Stimulated activated naive CD8-positive, alpha-beta T cell treated with anti-CD3 and anti-CD28 coated beads, Interleukin-15, Interleukin-2, amounts not matched to agents 100 U/mL and 50 U/mL, for 24 hours (primary cell): ENCODE data around the gene KIF5B.
A peak's percentile ranks its signal among the peaks of the same experiment; 100 is the strongest.
"Not testable (repeated sequence)": the region's sequence is repeated elsewhere in the genome, so short reads cannot be mapped to it uniquely, and the experiment has no call there.

Source experiments
- ATAC-seq: fragments of 150-1000 bp; cut with Tn5 transposase; one replicate; pipeline ENCODE4 v1.10.0; 2021
- DNase-seq: peaks from one replicate; pipeline ENCODE4 v3.0.0; 2021

KIF5B gene

DNA sequence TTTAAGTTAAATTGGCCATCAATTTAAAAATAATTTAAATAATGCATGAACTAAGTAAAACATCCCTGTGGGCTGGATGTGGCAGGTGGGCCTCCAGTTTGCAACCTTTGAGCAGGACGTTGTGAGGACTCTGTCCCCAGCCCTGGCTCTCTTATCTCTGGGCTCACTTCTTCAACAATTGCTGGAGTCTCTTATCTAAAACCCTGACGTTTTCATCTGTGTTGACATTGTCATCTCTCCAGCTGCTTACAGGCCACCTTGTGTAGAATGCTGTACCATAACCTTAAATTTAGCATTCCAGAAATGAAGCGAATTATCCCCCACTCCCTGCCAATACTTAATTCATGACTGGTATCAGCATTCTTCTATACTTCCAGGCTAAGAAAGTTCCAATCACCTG is 3.2 kb upstream of the KIF5B start:
- DNase-seq (no peak), ATAC-seq (no peak)

DNA sequence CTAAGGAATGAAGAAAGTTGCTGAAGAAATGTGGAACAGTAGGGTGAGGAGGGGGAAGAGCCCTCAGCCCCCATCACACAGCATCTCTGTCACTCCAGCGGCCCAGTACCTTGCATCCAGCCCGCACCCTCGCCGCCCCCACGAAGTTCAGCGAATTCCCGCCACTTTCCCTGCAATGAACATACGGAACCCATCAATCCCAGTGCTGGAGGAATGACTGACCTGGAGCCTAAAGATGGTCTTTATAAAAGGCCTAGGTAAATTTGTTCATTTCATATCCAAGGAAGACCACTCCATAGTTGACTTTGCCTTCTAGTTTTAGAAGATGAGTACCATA is 779 bp upstream of the KIF5B start:
- no peak for DNase-seq
- ATAC-seq = no peak

DNA sequence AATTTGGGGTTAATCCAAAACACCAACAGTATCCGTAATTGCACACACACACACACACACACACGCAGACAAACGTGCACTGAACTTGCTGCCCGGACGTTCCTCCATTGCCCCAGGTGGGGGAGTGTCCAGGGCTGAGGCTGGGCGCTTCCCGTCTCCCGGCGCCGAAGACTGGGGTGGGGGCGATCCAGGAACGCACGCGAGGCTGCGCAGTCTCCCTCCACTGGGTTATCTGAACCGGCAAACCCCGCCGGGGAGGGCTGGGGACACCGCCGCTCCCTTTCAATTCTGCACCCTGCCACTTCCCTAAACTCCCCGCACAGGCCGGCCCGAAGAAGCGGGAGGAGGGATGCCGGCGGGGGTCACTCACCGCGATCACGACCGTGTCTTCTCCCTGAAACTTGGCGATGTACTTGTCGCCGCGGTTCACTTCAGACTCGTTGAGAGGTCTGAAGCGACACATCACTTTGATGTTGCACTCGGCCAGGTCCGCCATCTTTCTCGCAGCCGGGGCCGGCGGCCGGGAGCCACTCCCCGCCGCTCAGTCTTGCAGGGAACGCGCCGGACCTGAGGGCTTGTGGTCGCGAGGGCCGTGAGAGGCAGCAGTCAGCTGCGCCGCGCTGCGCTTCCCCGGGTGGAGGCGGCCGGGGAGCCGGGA is 618 bp downstream of the KIF5B start:
- ATAC-seq = peak; percentile 54
- DNase-seq = peak; percentile 67

DNA sequence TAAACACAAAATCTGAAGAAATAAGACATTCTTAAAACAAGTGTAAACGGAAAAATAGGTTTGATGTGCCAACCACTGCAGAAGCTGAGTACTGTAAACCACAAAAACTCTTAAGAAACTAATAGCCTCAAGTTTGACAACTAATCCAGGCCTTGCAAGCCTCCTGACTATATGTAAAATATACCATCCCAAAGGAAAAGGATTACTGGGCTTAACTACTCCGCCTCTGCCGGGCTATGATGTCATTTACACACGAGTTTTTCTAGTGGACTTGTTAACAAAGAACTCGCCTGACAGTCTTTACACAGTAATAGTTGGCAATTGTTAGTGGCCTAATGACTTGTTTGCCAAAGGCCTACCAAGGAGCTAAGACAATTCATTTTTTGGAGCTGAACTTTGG is 2.1 kb downstream of the KIF5B start:
- DNase-seq (no peak), ATAC-seq (no peak)

DNA sequence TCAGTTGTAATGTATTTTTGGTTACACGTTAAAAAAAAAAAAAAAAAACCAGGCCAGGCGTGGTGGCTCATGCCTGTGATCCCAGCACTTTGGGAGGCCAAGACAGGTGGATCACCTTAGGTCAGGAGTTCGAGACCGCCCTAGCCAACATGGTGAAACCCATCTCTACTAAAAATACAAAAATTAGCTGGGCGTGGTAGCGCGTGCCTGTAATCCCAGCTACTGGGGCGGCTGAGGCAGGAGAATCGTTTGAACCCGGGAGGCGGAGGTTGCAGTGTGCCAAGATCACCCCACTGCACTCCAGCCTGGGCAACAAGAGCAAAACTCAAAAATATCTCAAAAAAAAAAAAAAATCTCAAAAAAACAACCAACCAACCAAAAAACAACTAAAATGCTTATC is 2.8 kb downstream of the KIF5B start:
- DNase-seq, ATAC-seq: not testable (repeated sequence)

DNA sequence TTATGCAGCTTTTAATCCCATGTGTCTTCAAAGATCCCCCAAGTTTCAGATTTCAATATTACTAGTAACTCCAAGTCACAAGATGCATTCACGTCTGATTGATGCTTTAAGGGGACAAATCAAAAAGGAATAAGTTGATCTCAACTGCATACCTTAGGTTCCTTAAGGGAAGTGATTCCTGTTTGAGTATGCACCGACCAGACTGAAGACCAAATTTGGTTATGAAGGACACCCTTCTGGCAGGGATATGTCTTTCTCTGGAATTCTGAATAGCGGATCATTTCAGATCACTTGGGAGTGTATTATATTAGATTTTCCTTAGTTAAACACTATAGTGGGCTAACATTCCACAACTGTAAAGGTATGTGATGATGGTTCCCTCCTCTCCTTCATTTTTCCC is 4.3 kb downstream of the KIF5B start:
- DNase-seq = no peak
- no peak for ATAC-seq

DNA sequence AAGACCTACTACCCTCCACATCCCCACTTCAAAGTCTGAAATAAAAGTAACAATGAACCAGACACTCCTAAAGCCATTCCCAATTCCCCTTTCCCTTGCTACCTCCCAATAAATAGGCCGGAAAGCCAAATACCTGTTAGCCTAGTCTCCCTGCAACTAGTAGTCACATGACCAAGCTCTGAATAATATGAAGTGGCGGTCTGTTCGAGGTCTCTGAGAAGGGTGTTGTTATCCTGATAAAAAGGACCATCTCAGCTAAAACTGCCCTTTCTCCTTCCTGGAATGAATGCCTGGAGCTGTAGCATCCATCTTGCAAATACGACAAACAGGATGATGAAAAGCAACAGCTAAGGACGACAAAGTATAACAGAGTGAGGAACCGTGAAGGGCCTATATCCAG is 6.0 kb downstream of the KIF5B start:
- no peak for DNase-seq
- ATAC-seq = no peak

DNA sequence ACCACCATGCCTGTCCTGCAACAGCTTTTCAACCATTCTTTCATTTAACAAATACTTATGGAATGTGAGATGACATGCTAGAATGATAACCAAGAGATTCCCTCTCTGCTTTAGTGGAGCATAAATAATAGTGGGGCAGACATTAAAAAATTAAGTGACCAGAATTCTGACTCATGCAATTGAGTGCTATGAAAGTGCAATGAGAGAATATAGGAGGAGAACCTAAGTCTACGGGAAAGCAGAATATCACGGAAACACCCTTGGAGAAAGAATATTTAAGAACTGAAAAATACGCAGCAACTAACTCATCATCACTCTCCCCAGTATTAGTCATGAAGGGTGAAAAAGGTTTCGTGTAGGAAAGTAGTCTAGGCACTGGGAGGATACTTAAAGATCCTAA is 7.1 kb downstream of the KIF5B start:
- peak; percentile 28 for ATAC-seq
- no peak for DNase-seq

DNA sequence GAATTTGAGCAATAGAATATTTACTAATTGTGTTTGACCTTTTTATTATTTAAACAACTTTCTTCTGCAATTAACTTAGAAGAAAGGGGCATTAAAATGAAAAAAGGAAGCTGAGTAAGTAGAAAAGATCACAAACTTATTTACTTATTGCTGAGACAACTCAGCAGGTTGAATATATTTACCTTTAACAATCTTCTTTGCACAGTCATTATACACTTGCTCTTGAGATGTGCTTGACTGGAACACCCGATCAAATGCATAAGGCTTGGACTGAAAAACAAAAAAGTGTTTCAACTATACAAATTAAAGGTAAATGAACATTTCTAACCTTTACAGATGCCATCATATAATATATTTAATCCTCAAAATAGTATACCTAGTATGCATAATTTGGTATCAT is 7.9 kb downstream of the KIF5B start:
- ATAC-seq (no peak), DNase-seq (no peak)

DNA sequence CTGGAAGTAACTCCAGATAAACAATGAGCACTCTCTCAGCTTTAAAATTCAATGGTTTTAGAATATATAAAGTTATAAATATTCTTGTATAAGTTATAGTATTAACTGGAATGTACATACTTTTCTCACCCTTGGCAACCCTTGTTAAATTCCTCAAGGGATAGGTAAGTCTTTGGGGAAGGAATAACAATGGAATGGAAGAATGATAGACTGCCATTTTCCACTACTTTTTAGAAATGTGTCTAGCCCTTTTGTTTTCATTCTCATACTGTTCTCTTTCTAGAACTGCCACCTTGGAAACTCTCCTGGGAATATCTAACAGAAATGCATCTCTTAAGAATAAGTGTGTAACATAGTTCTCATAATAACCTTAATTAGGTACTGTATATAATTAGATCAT is 8.3 kb downstream of the KIF5B start:
- no peak for ATAC-seq
- DNase-seq = no peak

DNA sequence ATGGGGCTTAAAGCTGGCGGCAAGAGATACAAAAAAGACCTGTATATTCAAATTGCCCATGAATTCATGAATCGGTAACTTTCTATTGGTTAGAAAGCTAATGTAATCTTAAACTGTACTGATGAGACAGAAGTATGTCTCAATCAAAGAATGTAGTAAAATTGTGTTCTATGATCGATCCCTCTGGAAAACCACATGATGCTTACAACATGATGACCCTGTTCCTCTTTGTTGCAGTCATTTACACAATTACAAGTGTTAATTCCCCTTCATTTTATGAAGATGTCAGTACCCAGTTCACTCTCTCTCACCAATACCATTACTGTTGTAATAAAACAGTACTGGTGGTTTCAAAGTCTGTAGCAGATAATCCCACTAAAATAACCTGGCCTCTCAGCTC is 10.1 kb downstream of the KIF5B start:
- DNase-seq = no peak
- ATAC-seq = no peak

DNA sequence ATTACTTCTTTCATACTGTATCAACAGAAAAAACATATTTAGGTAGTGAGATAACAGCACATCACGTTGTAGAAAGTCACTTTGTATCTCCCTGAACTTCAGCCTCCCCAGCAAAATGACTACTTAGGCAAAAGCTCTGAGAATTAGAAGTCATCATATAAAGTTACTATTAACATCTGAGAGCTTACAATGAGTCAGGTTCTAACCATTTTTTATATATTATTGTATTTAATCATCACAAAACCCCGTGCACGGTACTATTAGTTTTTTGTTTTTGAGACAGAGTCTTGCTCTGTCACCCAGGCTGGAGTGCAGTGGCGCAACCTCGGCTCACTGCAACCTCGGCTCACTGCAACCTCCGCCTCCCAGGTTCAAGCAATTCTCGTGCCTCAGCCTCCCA is 13.5 kb downstream of the KIF5B start:
- not testable (repeated sequence) for DNase-seq, ATAC-seq

DNA sequence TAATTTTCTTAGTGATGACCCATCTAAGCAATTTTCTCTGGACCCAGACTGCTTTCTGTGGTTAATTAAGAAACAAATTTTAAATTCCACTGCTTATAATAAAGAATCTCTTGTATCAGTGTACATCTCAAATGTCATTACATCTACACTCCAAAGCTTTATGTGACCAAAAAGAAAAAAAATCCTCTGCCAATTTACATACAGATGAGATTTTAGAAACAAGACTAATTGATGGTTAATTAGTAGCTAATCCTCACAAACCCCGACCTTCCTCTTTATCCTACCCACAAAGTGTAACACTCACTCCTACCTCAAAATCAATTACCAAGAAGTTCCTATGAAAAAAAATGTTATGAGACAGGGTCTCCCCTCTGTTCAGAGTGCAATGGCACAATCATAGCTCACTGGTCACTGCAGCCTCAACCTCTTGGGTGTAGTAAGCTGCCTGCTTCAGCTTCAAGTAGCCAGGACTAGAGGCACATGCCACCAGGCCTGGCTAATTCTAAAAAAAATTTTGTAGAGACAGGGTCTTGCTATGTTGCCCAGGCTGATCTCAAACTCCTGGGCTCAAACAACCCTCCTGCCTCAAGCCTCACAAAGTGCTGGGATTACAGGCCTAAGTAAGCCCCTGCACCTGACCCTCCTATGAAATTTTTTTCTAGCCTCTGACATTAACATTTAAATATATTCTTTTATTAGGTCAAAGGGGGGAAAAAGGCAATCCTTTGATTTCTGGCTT is 14.8 kb downstream of the KIF5B start:
- DNase-seq (no peak), ATAC-seq (peak; percentile 52)

DNA sequence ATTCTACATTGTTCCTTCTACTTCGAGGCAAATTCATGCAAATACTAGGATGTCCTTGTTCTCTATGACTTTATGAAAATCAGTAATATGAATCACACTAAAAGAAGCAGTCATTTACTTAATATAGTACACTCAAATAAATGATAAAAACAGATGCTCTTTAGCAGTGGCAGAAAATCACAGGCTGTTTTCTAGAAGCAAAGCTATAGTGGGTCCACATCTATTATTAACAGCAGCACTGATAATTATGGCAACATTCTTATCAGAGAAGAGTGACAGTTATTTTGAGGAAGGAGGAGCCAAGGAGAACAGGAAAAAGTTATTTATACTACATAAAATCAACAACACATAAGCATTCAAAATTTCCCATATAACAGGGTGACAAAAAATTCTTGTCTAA is 16.5 kb downstream of the KIF5B start:
- ATAC-seq = no peak
- DNase-seq = no peak

DNA sequence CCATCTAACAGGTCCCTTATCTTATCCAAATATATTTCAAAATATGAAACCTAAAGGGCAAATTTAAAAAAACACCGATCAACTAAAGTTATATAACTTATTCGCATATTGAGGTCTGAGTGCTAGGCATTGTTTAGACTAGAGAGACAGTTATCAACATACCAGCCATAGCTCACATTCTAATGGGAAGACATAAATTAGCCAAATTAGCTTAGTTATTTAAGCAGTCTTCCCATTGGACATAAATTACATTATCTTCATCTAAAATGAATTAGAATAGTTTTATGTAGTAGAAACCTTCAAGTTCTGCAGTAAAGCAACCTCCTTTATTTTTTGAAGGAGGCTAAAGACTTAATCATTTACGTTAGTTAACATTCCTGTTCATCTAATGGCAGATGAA is 17.4 kb downstream of the KIF5B start:
- no peak for ATAC-seq
- DNase-seq = no peak

DNA sequence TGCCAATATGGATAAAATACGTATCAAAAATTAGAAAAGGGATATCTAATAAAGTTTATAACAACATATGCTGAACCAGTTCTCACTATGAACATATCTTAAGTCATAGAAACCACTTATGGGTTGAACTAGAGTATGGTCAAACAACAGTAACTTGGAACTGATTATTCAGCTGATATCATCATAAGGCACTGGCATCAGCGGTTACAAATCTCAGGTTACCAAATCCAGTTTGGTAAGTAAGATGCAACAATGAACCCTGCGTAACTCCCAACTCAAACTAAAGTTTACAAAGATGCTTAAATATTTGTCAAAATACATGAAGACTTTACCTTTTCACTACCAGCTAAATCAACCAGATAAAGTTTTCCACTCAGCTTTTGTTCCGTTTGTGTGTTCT is 19.3 kb downstream of the KIF5B start:
- DNase-seq (no peak), ATAC-seq (no peak)

DNA sequence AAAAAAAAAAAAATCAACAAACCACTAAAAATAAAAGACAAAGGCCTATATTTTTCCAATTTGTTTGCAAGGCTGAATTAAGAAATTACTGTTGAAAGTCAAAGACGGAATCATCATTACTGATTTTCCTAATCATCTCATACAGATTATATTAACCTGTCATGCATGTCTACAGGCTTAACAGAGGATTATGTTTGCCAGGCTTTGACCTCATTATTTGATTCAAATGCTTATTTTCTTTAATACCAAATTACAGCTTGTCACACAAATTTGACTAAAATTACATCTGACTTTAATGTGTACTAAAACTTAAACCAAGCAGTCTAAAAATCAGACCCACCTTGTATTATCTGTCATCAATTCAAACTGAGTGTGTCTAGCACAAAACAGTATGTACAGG is 21.2 kb downstream of the KIF5B start:
- no peak for DNase-seq
- ATAC-seq = no peak

DNA sequence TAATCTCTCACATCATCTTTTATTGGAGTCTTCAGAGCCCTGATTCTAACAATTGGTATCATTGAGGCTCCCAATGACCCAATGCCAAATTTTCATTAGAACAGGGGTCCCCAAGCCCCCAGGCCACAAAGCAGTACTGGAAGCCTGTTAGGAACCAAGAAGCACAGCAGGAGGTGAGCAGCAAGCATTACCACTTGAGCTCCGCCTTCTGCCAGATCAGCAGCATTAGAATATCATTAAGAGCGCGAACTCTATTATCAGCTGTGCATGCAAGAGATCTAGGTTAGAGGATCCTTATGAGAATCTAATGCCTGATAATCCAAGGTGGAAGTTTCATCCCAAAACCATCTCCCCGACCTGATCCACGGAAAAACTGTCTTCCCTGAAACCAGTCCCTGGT is 23.1 kb downstream of the KIF5B start:
- no peak for DNase-seq
- no peak for ATAC-seq

DNA sequence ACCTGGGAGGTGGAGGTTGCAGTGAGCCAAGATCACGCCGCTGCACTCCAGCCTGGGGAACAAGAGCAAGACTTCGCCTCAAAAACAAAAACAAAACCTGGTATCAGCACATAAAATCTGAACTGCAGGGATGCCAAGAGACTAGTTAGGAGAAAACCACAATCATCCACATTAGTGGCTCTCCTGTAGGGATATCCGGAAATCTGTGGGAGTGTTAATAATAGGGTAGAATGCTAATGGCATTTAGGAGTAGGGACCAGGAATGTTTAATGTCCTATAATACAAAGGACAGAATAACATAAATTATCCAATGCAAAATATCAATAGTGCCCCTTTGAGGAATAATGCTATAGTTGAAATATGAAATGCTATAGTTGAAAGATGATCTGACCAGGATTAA is 24.3 kb downstream of the KIF5B start:
- ATAC-seq = no peak
- DNase-seq = no peak

DNA sequence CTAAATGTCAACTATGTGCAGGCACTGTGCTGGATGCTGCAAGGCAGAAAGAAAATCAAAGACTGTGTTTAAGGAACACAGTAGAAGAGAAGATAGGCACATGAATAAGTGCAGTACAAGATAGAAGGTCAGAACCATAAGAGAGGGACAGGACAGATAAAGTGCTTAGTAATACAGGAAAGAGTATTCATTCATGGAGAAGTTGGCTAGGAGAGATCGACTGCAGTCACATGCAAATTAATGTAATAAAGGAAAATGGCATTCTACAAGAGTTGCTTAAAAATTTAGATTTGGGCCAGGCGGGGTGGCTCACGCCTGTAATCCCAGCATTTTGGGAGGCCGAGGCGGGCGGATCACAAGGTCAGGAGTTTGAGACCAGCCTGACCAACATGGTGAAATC is 24.8 kb downstream of the KIF5B start:
- ATAC-seq (no peak), DNase-seq (no peak)

DNA sequence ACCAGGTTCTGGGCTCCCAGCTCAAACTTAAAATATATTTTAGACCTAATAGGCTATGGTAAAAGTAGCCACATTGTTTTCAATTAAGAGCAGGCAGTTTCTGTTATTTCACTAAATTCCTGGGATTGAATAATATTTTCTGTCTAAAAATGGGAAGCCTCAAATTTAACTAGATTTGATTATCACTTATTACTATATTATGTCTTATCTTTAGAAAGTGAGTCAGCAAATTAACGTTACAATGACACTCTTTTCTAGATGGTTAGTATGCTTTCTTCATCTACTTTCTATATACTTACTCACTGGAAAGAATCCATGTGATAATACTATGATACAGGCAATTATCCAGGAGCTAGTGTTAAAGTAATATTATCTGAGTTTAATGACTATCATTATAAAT is 27.5 kb downstream of the KIF5B start:
- ATAC-seq (no peak), DNase-seq (no peak)

DNA sequence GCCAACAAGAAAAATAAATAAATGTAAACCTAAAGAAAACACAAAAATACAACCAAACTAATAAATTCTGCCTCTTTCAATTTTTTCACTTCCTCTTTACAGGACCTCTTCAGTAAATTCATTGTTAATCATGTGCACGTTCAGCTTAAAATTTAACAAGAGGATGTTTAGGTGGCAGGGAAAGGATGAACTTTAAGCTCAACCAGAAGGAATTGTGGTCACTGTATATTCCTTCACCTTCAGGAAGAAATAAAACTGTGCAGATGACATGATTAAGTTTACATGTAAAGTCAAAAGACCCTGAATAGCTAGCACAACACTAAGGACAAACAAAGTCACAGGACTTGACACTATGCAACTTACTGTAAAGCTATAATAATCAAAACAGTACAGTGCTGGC is 33.0 kb downstream of the KIF5B start:
- DNase-seq (no peak), ATAC-seq (no peak)

DNA sequence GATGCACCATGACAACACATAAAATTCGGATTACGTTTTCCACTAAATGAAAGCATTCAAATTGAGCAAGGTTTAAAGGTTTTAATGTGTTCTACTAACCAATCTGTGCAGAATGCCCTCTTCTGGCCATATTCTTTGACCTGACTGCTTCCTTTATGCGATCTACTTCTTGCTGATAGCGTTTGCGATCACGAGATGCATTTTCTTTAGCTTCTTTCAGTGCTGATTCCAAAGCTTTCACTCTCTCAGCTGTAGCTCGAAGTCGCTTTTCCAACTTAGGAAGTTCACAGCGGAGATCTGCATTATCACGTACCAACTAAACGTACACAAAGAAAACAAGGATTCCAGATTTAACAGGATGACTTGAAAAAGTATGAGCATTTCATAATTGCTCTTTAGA is 39.2 kb downstream of the KIF5B start:
- ATAC-seq = no peak
- DNase-seq = no peak

DNA sequence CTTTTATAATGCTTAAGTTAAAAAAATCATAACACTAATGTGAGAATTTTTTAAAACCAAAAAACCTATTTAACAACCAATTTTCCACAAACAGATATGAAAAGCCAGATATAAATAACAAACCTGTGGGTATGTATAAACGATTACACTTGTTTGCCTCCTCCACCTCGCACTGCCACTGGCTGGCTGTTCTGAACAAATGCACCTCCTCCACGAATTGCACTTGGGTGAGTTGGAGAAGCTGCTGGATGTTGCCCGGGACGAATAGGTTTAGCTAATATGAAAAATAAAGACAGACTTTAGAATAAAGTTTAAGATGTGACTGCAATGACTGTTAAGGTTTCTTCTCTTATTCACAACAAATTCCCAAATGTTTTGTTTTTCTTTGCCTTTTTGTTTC is 40.8 kb downstream of the KIF5B start:
- ATAC-seq (no peak), DNase-seq (no peak)

DNA sequence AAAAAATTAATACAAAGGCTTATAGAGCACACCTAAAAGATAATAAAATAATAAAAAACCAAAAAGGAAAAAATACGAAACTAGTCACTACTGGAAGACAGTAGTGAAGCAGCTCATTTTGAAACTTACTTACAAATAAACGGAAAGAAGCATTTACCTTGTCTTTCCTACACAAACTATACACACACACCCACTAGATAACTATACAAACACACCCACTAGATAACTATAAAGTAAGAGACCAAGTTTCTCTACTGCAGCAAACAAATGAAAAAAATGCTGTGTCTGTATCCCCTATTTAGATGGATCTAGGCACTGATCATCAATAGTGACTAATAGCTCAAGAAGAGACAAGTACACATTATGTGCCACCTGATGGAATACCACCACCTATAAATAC is 49.2 kb downstream of the KIF5B start:
- no peak for DNase-seq
- no peak for ATAC-seq
